Erythroblast (primary cell): ENCODE data around the gene CETP.

Experiments used
- GATA1 ChIP-seq: IDR thresholded peaks from 2 replicates; pipeline ENCODE4 v1.6.1; 2011; ENCODE audit warnings: low read depth, mild to moderate bottlenecking, control low read depth, low read length, moderate library complexity
- POLR2A ChIP-seq: IDR thresholded peaks from 2 replicates; pipeline ENCODE4 v1.6.1; 2011; ENCODE audit warnings: mild to moderate bottlenecking, low read length

DNA sequence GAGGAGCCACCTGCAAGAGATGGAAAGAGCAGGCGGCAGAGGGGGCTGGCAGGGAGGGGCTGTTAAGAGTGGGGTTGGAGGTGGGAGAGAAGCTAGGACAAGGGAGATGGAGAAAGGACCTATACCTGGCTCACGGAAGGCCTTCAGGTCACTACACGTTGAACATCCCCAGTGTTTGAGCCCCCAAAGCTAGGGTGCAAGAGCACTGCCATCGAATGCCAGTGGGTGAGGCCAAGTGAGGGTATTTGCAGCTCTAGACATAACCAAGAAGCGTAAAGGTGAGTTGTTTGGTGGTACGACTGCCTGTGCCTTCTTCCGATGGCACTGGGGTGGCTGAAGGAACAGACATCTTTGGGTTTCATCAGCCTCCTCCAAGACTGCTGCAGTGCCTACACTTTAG is 46.9 kb upstream of the CETP start:
- no peak for TF ChIP-seq POLR2A
- TF ChIP-seq GATA1: no peak
